ENCODE measurements around the gene AMFR.

The AMFR gene

DNA sequence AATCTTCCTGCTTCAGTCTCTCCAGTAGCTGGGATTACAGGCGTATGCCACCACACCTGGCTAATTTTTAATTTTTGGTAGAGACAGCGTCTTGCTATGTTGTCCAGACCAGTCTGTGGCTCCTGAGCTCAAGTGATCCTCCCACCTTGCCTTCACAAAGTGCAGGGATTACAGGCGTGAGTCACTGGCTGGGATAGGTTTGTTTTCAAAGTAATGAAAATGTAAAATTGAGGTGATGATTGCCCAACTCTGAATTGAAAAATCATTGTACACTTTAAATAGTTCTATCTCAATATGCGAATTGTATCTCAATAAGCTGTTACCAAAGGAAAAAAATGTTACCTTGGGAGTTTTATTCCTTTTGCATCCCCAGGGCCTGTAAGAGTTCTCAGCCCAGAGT lies 1.2 kb upstream of the AMFR start:
- intact Hi-C loops (cut with DNase I) = no loop called here
- peak in 10 of 42 donors; percentile 13 to 61 (median 33) for DNase-seq

DNA sequence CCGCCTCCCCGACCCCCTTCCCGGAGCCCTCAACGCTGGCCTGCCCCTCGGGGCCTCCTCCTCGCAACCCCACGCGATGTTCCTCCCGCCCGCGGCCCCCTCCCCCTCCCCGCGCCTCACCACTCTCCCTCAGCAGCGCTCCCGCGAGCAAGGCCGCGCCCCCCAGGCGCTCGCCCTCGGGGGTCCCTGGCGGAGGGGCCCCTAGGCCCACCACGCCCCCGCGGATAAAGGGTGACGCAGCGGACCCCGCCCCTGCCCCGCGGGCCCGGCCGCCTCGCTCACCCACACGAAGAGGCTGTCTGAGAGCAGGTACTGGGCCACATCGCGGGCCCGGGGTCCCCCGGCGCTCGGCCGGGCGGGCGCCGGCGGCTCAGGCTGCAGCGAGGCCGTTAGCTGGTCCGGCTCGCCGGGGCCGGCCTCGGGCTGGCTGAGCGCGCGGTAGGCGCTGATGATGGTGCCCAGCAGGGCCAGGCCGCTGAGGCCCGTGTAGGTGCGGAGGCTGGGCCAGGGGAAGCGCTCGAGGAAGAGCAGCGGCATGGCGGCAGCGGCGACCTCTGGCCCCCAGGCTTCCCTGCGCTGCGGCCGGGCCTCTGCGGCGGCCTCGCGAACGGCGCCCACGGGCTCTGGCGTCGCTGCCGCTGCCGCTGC lies 430 bp downstream of the AMFR start:
- peak in 35 of 42 donors; percentile 6 to 64 (median 38) for DNase-seq
- intact Hi-C loops (cut with DNase I) = no loop called here

DNA sequence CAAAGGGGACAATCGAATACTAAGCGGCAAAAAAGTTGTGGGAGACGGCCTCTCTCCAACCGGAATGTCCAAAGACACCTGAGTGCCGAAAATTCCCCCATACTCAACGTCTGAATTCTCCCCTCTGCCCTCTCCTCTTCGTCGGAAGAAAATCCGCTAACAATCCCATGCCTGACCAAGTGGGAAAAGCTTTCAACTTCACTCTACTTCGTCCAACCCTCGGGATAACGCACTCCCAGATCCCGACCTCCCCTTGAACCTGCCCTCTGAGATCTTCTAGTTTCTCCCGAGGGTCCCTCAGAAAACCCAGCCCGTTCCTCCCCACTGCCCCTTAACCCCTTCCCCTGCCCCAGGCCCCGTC lies 961 bp downstream of the AMFR start:
- intact Hi-C loops (cut with DNase I) = no loop called here
- peak in 5 of 42 donors; percentile 11 to 20 (median 15) for DNase-seq

DNA sequence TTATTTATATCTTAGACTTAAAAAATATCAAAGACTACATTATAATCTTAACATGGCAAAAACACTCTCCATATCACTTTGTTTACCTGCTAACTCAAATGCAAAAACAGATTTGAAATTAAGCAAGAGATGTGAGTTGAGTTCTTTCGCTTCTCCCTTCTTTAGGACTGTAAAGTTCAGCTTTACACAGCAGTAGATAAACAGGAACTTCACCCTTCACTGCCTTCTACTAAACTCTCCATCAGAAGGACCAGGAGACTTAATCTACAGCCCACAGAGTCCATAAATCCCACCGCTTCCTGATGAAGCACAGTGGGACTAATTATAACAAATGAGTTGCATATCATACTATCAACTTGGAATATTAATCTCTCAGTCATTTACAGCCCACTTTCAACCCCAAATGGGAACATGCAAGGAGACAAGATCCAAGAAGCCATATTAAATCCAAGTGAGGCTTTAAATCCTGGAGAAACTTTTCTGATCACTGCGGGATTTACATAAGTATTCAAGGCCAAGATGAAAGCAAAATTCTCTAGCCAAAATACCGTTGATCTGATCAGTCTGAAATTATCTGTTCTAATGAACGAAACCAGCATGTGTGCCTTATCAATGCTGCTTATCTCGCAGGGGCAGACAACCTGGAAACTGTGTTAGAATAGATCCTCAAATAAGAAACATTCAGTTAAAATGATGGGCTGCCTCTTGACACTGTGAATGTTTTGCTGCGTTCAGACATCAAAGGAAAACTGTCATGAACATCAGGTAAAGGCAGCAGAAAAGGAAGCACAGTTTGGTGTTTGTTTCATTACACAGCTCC lies 1.6 kb downstream of the AMFR start:
- DNase-seq = no peak
- intact Hi-C loops (cut with DNase I) = no loop called here

DNA sequence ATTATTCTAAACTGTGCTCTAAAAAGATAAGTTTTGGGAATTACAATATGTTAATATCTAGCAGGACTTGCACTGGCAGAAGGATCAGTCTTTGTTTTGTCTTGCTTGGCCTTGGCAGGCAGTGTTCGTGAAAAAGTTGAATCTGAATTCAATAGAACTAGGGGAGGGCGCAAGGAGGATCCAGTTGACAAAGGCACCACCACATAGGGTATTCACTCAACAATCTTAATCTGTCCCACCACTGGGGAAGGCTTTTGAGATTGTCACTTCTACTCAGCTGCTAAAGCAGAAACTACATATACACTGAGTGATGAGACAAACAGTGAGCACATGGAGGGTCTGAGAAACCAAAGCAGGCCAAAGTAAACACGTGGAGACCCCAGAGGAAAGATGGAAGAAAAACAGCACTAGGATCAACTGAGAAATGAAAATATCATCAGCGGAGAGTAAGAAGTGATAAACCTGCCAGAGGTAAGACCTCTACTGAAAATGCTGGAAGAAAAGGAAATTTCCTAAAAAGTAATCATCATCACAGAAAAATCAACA lies 2.4 kb downstream of the AMFR start:
- DNase-seq = peak in 1 of 42 donors; percentile 9
- intact Hi-C loops (cut with DNase I) = no loop called here

DNA sequence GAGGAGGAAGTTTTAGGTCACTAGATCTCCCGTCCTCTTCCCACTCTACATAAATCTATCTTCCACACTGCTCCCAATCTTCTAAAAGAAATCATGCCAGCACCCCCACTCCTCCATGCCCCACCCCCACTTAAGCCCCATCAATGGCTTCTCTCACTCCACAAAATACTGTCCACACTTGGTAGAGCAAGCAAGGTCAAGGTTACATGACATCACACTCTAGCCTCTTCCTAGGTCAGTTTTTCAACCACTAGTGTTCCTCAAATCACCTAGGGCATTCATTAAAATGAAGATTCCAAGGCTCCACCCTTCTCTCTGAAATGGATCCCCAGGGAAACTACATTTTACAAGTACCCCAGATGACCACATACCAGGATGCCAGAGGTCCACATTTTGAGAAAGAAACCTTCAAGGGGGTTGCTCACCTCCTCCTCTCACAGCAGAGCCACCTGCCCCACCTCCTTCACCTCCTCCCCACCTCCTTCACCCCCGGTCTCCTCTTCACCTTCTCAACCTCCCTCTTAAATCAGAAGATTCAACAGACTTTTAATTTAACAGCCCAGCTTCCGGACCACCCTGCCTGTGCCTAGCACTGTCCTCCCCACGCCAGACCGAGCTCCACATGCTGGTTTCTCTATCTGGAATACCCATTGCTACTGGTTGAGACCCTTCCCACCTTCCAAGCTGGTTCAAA lies 3.2 kb downstream of the AMFR start:
- no peak for DNase-seq
- intact Hi-C loops (cut with DNase I) = no loop called here

DNA sequence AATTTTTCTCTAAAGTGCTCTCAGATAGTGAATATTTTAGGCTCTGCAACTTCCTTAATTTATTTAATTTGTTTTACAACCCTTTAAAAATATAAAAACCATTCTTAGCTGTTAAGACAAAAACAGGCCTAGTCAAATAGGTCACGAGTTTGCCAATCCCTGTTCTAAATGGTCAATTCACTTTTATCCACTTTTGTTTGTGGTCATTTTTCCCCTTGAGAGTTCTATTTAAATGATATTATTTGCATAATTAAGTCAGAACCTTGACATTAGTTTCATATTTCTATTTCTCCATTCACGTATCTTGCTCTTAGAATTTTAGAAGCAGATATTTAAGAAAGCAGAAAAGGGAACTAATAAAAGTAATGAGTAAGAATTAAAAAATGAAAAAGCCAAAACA lies 4.0 kb downstream of the AMFR start:
- no peak for DNase-seq
- intact Hi-C loops (cut with DNase I) = no loop called here

DNA sequence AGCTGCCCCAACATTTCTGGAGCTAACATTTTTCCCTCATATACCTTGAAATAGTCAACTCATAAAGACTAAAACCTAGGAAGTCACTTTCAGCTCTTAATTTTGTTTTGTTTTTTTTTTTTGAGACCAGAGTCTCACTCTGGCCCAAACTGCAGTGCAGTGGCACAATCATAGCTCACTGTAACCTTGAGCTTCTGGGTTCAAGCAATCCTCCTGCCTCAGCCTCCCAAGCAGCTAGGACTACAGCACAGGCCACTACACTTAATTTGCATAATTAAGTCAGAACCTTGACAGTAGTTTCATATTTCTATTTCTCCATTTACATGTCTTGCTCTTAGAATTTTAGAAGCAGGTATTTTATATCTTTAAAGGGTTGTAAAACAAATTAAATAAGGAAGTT lies 4.7 kb downstream of the AMFR start:
- intact Hi-C loops (cut with DNase I) = no loop called here
- DNase-seq = no peak

DNA sequence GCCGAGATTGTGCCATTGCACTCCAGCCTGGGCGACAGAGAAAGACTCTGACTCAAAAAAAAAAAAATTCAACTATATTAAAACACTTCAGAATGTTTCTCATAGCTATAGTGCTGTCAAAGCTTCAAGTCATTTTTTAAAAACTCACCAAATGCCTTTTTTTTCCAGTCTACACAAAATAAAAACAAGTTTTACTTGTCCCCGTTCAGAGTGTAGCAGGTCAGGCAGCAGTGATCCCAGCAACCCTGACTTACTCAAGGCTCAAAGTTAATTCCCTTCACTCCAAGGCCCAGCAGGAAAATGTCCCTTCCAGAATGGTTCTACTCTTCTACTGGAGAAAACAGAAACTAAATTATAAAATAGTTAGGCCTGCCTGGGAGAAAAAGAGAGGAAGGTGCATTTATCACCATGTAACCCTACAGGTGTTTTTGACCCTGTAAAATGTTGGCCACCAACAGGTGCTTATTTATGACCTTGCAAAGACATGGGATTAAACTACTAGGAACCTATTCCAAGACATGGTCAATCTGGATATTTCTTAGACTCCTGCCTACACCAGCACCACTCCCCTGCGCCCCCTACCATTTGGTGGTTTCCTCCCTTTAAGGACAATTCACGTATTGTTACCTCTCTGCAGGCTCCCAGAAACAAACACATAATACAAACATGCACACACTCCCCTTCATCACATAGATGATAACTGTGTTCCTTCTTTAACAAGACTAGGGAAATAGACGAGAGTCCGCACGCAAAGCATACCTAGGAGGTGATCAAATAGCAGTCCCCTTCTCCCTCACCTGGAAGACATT lies 5.4 kb downstream of the AMFR start:
- intact Hi-C loops (cut with DNase I) = no loop called here
- DNase-seq = no peak

DNA sequence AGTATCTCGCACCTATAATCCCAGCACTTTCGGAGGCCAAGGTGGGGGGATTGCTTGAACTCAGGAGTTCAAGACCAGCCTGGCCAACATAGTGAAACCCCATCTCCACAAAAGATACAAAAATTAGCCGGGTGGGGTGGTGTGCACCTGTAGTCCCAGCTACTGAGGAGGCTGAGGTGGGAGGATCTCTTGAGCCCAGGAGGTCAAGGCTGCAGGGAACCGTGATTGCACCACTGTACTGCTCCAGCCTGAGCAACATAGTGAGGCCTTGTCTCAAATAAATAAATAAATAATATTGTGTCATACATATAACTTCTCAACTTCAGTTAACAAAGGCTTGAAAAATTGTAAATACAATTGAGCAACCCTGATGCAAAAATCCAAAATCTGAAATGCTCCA lies 8.2 kb downstream of the AMFR start:
- intact Hi-C loops (cut with DNase I) = no loop called here
- no peak for DNase-seq

DNA sequence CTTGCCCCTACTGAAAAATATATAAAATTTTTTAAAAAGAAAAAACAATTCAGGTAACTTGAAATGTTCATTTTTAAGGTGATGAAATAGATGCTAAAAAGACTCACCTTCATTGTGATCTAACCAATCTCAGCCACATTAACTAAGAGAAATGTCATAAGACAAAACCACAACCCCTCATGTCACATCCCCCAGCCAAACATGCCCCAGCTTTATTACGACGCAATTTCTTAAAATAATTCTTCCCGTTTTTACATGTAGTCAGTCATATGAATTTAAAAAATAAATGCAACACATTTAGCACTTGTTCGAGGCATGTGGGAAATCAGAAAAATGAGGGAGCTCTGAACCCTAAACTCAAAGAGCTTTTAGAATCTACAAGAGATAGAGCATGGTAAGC lies 9.5 kb downstream of the AMFR start:
- DNase-seq = no peak
- intact Hi-C loops (cut with DNase I) = no loop called here

DNA sequence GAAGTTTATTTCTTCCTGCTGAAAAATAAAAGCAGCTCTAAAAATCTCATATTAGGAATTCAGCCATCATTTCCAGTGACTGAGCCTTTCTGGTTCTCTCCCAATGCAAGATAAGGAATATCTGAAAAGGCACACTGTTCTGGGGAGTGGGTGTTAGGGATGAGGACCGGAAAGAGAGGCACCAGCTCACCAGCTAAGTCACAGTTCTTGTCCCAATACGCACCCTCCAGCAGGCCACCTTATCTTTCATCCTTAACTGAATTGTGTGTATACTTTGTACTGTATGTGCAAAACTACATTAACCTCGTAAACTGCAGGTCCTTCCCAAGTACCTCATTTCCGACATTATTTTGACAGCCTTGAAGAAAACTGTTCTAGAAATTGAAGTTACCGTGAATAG lies 11.0 kb downstream of the AMFR start:
- intact Hi-C loops (cut with DNase I) = no loop called here

DNA sequence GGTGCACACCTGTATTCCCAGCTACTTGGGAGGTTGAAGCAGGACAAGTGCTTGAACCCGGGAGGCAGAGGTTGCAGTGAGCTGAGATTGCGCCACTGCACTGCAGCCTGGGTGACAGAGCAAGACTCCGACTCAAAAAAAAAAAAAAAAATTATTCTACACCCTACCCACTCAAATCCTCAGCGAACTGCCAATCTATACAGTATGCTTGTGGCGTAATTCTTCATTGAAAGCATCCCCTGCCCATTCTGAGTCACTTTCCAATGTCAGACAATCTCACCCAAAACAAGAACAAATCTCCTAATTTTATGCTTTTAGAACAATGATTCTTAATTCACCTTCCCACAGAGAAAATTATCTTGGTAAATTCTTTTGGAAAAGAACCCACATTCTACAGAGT lies 12.0 kb downstream of the AMFR start:
- intact Hi-C loops (cut with DNase I) = no loop called here

More for the DNA sequence above, 11.0 kb downstream of the AMFR start:
- DNase-seq = no peak

DNA sequence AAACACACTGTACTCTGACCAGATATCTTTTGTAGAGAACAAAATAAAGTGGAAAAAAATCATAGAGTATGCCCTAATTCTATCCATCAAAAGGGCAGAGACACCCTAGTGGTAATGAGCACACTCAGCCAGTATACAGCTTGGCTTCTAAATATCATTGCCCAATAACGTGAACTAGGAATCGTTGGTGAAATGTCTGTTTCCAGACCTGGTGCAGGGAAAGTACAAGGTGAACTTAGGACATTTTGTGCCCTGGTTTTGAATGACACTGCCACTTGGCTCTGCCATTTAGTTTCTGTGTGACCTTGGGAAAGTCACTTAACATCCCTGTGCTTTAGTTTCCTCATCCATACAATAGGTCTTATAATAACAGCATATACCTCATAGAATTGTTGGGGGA lies 13.7 kb downstream of the AMFR start:
- intact Hi-C loops (cut with DNase I) = no loop called here
- DNase-seq = no peak

More for the DNA sequence above, 12.0 kb downstream of the AMFR start:
- DNase-seq = peak in 8 of 42 donors; percentile 20 to 65 (median 44)

DNA sequence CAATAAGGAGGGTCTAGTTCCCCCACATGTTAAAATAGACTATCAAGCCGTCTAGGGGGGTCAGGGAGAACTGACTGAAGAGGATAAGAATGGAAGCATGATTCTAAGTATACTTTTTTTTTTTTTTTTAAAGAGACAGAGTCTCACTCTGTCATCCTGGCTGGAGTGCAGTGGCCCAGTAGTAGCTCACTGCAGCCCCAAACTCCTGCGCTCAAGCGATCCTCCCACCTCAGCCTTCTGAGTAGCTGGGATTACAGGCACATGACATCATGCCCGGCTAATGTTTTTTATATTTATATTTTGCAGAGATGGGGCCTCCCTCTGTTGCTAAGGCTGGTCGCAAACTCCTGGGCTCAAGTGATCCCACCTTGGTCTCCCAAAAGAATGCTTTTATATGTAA lies 14.2 kb downstream of the AMFR start:
- intact Hi-C loops (cut with DNase I) = no loop called here
- DNase-seq = no peak

DNA sequence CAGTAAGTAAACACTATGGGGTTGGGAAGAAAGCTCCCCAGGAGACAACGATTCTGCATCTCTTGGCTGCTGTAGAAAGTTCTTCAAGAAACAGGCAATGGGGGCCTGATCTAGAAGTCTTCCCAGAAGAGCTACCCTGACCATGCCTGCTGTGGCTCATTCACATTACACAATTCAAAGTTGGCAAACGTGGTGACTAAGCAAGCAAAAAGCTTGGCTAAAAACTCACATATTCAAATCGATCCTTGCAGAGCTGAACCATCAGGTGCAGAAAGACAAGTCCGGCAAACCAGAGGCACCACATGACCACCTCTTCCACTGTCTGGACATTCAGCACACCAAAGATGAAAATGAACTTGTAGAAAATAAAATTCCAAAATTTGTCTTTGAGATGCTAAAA lies 16.1 kb downstream of the AMFR start:
- DNase-seq = no peak
- intact Hi-C loops (cut with DNase I) = no loop called here

DNA sequence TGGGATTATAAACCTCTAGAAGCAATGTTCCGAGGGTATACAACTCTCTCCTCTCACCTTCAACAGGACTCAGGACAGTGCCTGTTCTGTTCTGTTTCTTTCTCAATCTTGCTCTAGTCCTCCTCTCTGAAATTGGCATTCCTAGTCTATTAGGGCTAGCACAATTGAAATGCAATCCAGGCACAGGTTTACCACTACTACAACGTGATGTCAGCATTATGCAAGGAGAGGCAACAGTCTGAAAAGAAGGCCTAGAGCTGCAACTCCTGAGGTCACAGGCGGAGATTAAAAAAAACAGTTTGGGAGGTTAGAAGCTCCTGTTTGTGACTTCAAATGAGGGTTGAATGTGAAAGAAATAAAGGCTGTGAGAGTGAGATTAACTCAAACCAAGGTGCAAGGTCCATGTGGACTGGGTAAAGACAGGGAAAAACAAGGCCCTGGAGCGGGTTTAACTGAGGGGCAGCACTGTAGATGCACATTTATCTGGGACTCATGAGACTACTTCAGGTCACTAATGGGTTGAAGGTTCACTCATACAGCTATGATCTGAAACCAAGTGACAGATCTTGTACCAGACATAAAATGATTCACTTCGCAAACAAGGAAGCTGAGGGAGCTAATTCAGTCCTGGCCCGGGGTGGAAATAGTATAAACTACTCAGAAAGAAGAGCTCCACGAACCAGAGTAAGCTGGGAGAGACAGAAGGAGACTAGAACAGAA lies 16.8 kb downstream of the AMFR start:
- DNase-seq = no peak
- intact Hi-C loops (cut with DNase I) = no loop called here

DNA sequence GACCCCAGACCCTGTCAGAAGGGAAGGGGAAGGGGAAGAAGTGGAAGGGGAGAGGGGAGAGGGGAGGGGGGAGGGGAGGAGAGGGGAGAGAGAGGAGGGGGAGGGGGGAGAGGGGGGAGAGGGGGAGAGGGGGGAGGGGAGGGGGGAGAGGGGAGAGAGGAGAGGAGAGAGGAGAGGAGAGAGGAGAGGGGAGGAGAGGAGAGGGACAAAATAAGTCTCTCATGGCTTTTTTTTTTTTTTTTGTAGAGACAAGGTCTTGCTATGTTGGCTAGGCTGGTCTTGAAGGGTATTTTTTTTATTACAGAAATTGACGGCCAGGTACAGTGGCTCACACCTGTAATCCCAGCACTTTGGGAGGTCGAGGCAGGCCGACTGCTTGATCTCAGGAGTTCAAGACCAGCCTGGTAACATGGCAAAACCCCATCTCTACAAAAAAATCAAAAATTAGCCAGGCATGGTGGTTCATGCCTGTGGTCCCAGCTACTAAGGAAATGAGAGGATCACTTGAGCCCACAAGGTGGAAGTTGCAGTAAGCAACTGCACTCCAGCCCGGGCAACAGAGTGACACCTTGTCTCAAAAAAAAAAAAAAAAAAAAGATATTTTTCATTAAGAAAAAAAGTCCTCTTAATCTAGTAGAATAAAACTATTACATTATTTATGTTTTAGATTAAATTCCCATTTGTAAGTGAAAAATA lies 19.2 kb downstream of the AMFR start:
- intact Hi-C loops (cut with DNase I) = no loop called here
- no peak for DNase-seq
